NCI-H345 treated with DMSO at 0.1 percent for 48 hours (cell line): Measurements from ENCODE around the gene PITPNC1.
A peak's percentile ranks its signal among the peaks of the same experiment; 100 is the strongest.
"Not testable (repeated sequence)": the region's sequence is repeated elsewhere in the genome, so short reads cannot be mapped to it uniquely, and the experiment has no call there.

Source experiments
- DNase-seq: peaks from one replicate; lab custom pipeline; 2025; ENCODE audit not compliant: unreplicated experiment; lab: John Stamatoyannopoulos, UW

PITPNC1 gene

DNA sequence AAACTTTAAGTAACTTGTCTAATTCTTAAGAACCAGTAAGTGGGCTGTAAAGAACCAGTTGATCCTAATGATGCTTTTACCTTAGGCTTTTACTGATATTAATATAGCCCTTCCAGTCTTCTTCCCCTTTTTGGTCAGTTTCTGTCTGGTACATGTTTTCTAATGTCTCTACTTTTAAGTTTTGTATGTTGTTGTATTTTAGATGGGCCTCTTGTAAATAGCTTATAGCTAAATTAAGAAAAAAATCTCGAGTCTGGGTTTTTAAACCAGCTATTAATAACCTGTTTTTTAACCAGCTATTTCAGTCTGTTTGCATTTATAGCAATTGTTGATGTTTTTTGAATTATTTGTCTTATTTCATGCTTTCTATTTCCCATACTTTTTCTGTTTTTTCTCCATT, 79.0 kb downstream of the PITPNC1 start:
- DNase-seq: no peak

DNA sequence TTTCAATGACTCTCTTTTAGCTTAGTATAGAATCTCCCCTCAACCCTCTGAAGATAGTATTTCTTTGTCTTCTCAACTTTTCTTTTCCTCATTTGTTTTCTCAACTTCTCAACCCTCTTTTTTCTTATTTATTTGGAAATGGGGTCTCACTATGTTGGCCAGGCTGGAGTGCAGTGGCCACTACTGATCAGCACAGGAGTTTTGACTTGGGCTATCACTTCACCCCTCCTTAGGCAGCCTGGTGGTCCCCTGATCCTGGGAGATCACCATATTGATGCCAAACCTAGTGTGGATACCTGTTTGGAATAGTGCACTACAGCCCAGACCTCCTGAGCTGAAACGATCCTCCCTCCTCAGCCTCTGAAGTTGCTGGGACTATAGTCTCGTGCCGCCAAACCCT, 79.8 kb downstream of the PITPNC1 start:
- no peak for DNase-seq

DNA sequence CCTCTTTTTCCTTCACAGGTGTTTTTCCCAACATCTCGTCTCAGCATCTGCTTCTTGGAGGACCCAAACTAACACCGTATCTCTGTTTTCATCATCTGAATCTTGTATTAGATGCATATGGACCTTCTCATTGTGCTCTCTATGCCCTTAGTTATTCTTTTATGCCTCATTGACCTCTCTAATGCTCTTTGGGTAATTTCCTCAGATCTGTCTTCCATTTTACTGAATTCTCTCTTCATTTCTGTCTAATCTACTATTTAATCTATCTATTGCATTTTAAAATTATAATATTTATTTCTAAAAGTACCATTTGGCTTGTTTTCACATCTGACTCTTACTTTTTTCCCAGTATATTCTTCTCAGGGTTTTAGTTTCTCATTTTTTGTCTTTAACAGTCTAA, 81.1 kb downstream of the PITPNC1 start:
- no peak for DNase-seq

DNA sequence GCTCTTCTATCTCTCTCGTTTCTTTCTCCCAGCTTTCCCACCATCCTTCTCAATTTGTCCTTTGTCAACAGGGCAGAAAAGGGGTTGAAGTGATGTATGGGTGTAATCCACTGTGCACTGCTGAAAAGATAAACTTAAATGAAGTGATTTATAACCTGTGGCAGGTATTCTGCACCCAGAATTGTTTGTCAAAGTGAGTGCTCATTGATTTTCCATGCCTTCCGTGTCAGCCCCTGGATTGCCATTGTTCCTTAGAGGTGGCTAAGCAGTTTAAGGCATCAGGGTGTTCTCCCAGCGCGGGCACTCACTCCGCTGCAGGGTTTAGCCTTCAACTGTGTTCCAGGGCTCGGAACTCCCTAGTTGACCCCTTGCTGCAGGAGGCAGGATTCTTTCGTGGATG, 82.9 kb downstream of the PITPNC1 start:
- no peak for DNase-seq

DNA sequence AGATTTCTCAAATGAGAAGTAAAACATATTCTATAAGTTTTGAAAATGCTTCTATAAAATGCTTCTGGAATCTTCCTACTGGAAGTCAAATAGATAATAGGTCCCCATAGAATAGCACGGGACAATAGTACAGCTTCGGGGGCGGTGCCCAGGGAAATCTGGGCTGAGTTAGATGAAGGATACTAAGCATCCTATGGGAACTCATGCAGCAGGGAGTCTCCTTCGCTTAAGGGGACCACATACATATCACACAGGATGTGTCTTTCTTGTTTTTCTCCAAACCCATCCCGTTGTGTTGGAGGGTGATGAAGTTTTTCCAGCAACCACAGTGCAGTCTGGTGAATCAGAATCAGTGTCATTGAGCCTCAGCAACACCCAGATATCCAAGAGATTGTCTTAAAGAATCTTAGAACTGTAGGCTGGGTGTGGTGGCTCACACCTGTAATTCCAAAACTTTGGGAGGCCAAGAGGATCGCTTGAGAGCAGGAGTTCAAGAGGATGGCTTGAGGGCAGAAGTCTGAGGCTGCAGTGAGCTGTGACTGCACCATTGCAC, 84.2 kb downstream of the PITPNC1 start:
- DNase-seq: no peak

DNA sequence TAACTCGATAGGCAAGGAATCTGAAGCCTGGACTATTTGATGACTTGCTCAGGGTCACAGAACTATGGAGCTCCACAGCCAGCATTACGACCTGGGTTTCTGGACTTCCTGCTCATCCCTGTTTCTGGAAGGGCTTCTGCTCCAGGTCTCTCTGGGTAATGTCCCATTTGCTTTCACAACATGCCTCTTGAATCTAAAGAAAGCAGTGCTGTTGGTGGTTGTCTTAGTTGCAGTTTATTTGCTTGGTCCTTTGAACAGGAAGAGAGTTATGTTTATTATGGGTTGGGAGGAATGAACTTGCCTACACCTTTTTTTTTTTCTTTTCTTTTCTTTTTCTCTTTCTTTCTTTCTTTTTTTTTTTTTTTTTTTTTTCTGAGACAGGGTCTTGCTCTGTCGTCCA, 84.8 kb downstream of the PITPNC1 start:
- no peak for DNase-seq

DNA sequence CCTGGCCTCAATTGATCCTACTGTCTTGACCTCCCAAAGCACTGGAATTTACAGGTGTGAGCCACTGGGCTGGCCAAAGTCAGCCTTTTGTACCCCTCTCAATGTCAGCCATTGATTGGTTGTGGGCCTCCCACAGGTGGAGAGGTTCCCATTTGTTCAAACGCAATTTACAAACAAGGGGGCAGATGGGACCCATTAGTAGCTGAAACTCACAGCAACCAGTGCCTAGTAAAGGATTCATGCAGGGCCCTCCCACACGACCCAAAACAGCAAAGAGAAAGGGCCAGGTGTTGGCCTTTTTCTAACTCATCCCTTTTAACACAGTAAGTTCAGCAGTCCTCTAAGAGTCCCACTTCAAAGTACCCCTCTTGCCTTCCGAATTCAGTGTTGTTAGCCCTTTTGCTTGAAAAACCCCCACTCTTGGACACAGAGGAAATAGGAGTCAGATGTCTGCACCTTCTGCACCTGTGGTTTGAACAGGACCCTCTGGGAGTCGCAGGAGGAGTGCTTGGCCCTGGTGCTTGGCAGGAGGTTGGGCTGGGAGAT, 89.2 kb downstream of the PITPNC1 start:
- no peak for DNase-seq

DNA sequence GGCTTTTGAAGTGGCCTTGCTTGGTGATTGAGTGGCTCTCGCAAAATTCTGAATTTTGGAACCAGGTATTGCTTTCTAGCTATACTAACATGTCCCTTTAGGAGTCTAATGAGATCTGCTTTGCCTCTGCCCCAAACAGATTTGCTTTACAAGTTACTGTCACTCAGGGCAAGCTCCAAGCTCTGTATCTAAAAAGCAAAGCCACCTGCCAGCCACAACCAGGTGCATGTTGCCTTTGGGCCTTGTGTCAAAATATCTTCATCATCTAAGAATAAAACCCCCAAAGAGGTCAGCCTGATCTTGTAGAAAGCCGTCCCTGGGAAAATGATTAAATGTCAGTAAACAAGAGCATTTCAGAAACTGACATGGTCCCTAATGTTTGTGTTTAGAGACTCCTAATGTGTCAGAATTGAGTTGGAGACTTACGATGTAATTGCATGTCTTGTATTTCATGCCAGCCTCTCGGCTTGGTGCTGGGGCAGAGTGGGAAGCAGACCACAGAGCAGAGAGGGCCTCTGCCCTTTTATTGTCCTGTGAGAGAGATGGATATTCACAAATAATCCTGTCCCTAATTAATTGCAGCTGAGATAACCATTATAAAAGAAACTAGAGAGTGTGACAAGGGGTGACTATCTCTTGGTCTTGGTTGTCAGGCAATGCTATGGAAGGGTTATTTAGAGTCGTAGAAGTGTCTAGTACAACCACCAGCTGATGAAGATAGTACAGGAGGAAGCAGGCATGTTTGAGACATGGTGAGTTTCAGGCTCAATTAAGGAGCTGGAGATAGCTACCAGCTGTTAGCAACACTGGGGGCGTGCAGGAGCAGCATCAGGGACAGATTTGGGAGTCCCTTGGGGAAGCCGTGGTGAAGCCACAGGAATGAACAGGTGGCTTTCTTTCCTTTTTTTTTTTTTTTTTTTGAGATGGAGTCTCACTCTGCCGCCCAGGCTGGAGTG, 90.7 kb downstream of the PITPNC1 start:
- DNase-seq: no peak

DNA sequence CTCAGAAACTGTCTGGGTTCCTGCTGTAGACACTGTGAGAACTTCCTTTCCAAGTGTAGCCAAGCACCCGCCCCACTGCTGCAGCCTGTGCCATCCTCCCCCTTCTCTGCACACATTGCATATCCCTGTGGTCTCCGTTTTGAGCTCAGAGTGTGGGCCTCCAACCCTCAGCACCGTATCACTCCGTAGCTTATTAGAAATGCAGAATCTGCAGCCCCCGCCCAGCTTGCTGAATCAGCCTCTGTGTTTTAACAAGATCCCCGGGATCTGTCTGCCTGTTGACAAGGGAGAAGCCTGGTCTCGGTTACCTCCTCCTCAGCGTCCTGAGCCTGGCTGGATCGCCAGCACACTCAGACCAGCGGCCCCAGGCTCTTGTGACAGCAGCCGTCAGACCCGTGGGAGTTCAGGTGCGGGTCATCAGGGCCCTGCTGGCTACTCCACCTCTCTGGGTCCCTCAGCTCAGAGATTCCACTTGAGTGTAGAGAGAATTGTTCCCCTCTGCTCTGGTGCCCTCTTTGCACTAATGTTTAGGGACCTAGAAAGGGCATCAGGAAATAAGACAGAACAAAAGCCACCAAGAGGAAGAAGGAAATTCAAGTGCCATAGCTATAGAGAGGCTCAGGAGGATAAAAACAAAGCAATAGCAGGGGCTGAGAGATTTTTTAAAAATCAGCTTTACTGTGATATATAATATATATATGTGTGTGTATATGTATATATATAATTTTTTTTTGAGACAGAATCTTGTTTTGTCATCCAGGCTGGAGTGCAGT, 92.3 kb downstream of the PITPNC1 start:
- DNase-seq: no peak

DNA sequence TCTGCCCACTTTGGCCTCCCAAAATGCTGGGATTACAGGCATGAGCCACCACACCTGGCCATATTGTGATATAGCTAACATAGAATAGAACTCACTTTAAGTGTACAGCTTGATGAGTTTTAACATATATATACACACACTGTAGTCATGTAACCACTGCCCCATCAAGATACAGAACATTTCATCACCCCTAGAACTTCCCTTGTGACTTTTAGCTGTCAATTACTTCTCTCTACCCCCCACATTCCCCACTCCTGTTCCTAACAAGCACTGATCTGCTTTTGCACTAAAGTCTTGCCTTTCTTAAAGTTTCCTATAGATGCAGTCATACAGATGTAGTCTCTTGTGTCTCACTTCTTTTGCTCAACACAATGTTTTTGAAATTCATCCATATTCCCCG, 93.1 kb downstream of the PITPNC1 start:
- no peak for DNase-seq

DNA sequence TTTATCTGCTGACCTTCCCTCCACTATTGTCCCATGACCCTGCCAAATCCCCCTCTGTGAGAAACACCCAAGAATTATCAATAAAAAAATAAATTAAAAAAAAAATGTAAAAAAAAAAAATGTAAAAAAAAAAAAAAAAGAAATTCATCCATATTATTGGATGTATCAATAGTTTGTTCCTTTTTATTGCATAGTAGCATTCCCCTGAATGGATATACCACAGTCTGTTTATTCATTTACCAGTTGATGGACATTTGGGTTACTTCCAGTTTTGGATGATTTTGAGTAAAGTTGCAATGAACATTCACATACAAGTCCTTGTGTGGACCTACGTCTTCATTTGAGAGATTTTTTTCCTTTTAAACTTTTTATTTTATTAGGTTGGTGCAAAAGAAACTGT, 94.0 kb downstream of the PITPNC1 start:
- DNase-seq: no peak

DNA sequence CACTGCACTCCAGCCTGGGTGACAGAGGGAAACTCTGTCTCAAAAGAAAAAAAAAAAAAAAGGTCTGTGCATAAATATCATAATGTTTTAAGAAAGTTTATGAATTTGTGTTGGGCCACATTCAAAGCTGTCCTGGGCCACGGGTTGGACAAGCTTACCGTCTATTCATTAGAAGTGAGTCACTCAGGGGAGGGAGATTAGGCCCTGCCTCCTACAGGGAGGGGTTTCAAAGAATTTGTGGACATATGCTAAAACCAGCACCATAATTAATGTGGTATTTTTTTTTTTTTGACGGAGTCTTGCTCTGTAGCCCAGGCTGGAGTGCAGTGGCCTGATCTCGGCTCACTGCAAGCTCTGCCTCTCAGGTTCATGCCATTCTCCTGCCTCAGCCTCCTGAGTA, 95.5 kb downstream of the PITPNC1 start:
- DNase-seq: not testable (repeated sequence)

DNA sequence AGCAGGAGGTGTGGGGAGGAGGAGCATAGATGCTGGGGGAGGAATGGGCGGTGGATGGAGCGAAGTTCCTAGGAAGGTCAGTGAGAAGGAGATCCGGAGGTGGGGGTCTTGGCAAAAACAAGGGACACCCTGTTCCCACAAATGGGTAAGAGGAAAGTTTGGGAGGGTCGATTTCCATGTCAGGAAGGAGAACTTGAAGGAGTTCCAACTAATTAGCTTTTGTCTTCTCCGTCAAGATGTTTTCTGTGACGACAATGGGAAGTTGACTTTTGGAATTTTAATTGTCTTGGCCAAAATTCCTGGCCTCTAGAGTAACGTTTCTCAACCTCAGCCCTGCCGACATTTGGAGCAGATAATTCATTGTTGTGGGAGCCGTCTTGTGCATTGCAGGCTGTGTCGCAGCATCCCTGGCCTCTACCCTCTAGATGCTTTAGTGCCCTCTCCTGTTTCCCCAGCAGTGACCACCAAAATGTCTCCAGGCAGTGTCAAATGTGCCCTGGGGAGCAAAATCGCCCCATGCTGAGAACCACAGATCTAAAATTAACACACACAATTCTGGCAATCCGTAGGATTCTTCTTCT, 97.1 kb downstream of the PITPNC1 start:
- no peak for DNase-seq

DNA sequence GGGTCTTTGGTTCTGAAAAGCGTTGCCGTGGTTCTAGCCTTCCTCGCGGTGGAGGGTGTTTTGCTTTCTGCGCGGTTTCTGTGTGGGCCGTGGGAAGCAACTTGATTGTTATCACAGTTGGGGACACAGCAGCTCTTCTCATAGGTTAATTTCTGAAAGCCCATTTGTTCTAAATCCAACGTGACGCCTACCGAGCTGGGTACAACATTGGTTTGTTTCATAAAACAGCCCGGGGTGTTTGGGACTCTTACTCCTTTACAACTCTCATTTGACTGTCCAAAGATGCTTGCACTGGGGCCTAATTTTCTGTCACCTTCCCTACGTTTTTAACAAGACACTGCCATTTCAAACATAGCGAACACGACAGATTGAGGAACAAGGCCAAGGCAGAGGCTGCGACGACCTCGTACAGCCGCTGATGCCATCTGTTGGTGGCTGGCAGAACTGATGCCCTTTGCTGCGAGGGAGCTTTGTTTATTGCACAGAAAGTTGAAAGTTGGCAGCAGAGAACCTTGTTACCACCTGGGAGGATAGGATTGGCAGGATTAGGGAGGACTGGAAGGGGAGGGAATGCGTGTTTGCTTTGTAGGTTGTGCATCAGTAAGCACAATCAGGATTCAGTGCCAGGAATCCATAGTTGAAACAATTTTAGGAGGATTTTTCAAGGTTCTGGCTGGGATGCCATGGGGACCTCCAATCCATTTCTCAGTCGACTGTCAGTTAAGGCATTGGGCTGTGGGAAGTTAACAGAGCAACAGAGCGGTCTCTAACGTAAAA, 98.3 kb downstream of the PITPNC1 start:
- DNase-seq: peak; percentile 52

DNA sequence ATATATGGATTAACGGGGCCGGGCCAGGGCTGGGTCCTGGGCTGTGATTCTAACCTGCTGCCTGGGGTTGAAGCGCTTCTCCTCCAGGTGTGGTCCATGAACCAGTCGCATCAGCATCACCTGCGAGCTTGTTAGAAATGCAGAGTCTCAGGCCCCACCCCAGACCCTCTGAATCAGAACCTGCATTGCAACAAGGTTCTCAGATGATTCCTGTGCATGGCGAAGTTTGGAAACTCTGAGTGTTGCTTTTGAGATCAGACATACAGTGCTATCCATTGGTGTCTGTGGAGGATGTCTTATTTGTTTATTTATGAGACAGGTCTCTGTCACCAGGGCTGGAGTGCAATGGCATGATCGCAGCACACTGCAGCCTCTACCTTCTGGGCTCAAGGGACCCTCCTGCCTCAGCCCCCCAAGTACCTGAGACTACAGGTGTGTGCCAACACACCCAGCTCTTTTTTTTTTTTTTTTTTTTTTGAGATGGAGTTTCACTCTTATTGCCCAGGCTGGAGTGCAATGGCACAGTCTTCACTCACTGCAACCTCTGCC, 99.8 kb downstream of the PITPNC1 start:
- DNase-seq: no peak

DNA sequence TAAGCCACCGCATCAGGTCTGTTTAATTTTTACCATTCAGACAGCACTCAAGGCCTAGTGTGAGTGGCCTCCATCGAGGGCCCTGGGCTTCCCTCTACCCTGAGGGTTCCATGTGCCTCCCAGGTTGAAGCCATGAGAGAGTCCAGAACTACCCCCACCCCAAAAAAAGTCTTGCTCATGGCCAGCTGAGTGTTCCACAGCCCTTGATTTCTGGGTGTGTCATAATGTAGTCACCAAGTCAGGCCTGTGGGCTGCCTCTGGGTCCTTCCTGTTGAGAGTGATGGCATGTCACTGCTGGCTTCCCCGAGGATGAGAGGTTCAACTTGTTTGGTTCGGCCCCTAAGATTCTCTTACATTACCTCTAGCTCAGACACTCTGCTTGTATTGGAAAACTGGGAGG, 100.6 kb downstream of the PITPNC1 start:
- no peak for DNase-seq

DNA sequence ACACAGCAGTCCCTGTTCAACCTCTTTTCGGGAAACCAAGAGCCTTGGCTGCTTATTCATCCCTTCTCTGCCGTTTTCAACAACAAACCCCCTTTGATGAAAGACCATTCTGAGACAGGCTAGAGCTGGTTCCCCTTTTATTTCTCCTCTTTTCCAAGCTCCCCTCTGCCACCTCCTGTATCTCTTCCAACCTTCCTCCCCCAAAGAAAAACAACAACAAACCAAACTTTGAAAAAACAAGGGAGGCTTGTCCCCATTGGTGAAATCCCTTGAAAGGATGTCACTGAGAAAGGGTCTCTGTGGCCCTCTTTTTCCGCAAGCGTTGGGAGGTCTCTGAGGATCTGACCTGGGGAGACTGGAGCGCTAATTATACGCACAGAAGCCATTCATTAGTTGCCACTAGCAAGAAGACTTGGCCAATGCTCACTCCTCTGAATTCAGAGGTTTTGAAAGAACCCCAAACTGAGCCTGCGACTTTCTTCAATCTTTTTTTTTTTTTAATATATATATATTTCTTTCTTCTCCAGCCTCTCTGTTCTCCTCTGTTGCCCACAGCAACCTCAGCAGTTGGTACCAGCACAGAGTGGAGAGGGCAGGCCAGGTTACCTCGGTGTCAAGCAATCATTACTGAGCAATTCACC, 101.4 kb downstream of the PITPNC1 start:
- no peak for DNase-seq

DNA sequence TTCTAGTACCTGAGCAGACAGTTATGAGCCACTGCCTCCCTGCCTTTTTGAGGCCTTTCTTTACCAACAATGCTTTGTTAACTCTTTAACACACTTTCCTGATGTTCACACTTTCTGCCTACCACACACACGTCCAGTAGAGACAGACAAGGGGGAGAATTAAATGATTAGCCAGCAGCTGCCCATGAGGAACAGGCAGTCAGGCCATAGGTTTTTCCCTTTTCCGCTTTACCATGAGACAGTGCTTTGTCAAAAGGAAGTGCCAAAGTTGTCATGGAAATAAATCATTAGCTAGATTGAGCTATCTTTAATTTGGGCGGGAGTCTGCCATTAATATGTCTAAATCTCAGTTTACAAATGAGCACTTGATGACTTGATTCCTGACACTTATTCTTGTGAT, 102.1 kb downstream of the PITPNC1 start:
- DNase-seq: no peak

DNA sequence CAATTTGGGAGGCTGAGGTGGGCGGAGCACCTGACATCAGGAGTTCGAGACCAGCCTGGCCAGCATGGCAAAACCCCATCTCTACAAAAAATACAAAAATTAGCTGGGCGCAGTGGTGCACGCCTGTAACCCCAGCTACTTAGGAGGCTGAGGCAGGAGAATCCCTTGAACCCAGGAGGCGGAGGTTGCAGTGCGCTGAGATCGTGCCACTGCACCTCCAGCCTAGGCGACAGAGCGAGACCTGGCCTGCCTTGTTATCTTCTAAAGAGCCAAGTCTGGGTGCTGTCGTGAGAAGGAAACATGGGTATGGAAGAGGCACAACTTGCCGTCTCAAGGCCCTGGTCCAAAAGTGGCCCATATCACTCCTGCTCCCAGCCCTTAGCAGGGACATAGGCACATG, 103.9 kb downstream of the PITPNC1 start:
- not testable (repeated sequence) for DNase-seq

DNA sequence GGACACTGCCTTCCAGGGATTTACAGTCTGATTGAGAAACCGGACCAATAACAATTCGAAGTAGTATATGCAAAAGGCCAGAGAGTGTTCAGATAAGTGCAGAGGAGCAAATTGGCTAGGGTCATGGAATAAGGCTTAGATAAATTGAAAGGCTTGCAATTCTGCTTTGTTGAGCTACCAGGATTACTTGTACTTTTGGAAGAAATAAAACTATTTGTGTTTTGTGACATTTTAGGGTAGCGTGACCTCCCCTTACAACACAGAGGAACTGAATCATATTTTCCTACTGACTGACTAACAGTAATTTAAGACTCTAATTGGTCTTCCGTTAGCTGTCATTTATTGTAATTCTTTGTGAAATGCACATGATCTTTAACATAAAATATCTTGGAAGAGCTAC, 104.7 kb downstream of the PITPNC1 start:
- no peak for DNase-seq
